Measurements from ENCODE around the gene VAV1.
"Not testable (repeated sequence)": the region's sequence is repeated elsewhere in the genome, so short reads cannot be mapped to it uniquely, and the experiment has no call there.

DNA sequence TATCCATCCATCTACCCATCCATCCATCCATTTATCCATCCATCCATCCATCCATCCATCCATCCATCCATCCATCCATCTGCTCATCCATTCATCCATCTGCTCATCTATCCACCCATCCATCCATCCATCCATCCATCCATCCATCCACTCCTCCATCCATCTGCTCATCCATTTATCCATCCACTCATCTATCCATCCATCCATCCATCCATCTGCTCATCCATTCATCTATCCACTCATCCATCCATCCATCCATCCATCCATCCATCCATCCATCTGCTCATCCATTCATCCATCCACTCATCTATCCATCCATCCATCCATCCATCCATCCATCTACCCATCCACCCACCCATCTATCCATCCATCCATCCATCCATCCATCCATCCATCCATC is 3.5 kb downstream of the VAV1 start:
- TF ChIP-seq CTCF, POLR2A (IDR thresholded peaks at IDR 0.05): not testable (repeated sequence)

All from esophagus squamous epithelium (tissue), 4 donors.